Fibroblast of villous mesenchyme (primary cell): ENCODE data around the gene GMNN. TPM values are rescaled to one million over a fixed set of nuclear protein-coding genes. Genes with fewer than 3 reads are reported as not detected.
"Not testable (repeated sequence)": the region's sequence is repeated elsewhere in the genome, so short reads cannot be mapped to it uniquely, and the experiment has no call there.

Experiments used
- DNase-seq: peaks from one replicate; pipeline ENCODE4 v3.0.0-alpha.2; 2010; ENCODE audit warnings: low read depth
- H3K4me3 ChIP-seq: 2 replicates; pipeline ENCODE4 v1.5.1; 2011; ENCODE audit warnings: low read depth, mild to moderate bottlenecking, low read length
- CTCF ChIP-seq: IDR thresholded peaks from 2 replicates; pipeline ENCODE4 v1.5.1; 2012; ENCODE audit warnings: low read depth, mild to moderate bottlenecking, low read length; ENCODE audit not compliant: insufficient read depth
- total RNA-seq: library from RNA; depleted of rRNA; stranded (reverse); fragments of >200 nt; gene quantifications from 2 replicates; pipeline ENCODE4 v1.2.3, GENCODE V29; 2012

Gene GMNN
- total RNA-seq, 1 donor: 24.2 TPM

GRCh38 chr6:24753545-24753944 lies 21.2 kb upstream of the GMNN start:
- TF ChIP-seq CTCF: no peak
- no peak overlapping the region for H3K4me3 ChIP-seq
- DNase-seq: no peak

DNA sequence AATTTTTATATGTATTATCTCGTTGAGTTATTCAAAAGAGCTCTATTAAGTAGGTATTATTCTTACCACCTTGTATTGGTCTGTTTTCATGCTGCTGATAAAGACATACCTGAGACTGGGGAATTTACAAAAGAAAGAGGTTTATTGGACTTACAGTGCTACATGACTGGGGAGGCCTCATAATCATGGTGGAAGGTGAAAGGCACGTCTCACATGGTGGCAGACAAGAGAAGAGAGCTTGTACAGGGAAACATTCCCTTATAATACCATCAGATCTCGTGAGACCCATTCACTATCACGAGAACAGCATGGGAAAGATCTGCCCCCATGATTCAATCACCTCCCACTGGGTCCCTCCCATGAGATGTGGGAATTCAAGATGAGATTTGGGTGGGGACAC lies 20.4 kb upstream of the GMNN start:
- H3K4me3 ChIP-seq, DNase-seq: not testable (repeated sequence)

GRCh38 chr6:24755279-24755678 lies 19.5 kb upstream of the GMNN start:
- TF ChIP-seq CTCF: no peak
- no peak for DNase-seq
- no peak overlapping the region for H3K4me3 ChIP-seq

GRCh38 chr6:24757611-24758010 lies 17.1 kb upstream of the GMNN start:
- no peak for TF ChIP-seq CTCF
- no peak for DNase-seq

DNA sequence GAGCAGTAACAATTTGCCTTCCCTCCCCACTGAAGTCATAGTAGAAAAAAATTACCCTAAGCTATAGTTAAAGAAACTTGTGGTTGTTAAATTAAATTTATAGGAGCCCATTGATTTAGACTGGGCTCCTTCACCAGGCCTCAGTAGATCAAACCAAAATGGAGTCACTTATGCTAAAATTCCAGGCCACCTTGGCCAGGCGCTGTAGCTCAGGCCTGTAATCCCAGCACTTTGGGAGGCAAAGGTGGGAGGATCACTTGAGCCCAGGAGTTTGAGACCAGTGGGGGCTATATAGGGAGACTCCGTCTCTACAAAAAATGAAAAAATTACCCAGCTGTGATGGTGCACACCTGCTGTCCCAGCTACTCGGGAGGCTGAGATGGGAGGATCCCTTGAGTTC lies 15.0 kb upstream of the GMNN start:
- no peak overlapping the region for H3K4me3 ChIP-seq
- no peak for TF ChIP-seq CTCF
- no peak for DNase-seq

More at GRCh38 chr6:24757611-24758010, 17.1 kb upstream of the GMNN start:
- no peak overlapping the region for H3K4me3 ChIP-seq

- no peak for DNase-seq
- no peak overlapping the region for H3K4me3 ChIP-seq
- TF ChIP-seq CTCF: no peak
Observed at GRCh38 chr6:24760210-24760609, 14.5 kb upstream of the GMNN start.

- DNase-seq: no peak
- no peak overlapping the region for H3K4me3 ChIP-seq
- no peak for TF ChIP-seq CTCF
Observed at GRCh38 chr6:24761193-24761835, 13.4 kb upstream of the GMNN start.
